Esophagus squamous epithelium (tissue), 4 donors: ENCODE data around the gene TANC1.

ENCODE experiments used
- CTCF ChIP-seq, 6 experiments: fragments of 450-650 bp in 4 of 6; fragments of 200-600 bp in 2 of 6; sonication (generic) in 2 of 6; IDR thresholded peaks; one replicate each; pipeline ENCODE4 v1.5.1; 2016 to 2019; ENCODE audit warnings: antibody characterized with exemption in 6 of 6, mild to moderate bottlenecking in 4 of 6, moderate library complexity in 4 of 6
- POLR2A ChIP-seq, 4 donors: fragments of 450-650 bp; IDR thresholded peaks; one replicate each; pipeline ENCODE4 v1.6.1; 2017; ENCODE audit warnings: antibody characterized with exemption in 4 of 4, mild to moderate bottlenecking in 4 of 4, moderate library complexity in 3 of 4

- TF ChIP-seq POLR2A (IDR thresholded peaks at IDR 0.05): no peak
- no peak for TF ChIP-seq CTCF (IDR thresholded peaks at IDR 0.05)
These were observed 16.2 kb downstream of the TANC1 start for GRCh38 chr2:158984604-158985135.
